Panc1 (cell line): ENCODE measurements around the gene CORO7. TPM values are rescaled to one million over a fixed set of nuclear protein-coding genes. Genes with fewer than 3 reads are reported as not detected.

Experiments
- ATAC-seq: fragments of 200-7000 bp; cut with Tn5 transposase; 2 replicates; pipeline ENCODE4 v1.9.1; 2020; ENCODE audit warnings: mild to moderate bottlenecking, moderate library complexity
- BruUV-seq: library from RNA; stranded (reverse); fragments of 400-500 nt; replicated peaks from 2 replicates; lab custom pipeline; 2021; lab: Mats Ljungman, UMichigan
- CTCF ChIA-PET: fragments of 300-600 bp; sonication (Branson Sonifier 250); formaldehyde crosslinking; loops from one replicate; lab custom pipeline; 2022; ENCODE audit warnings: antibody characterized with exemption; lab: Charles Lee
- POLR2A ChIA-PET: fragments of 300-600 bp; sonication (Branson Sonifier 250); formaldehyde crosslinking; loops from one replicate; lab custom pipeline; 2022; ENCODE audit warnings: antibody characterized with exemption; lab: Charles Lee
- DNase-seq: peaks from one replicate; pipeline ENCODE4 v3.0.0-alpha.2; 2010; ENCODE audit warnings: low read depth, low spot score
- H3K27ac ChIP-seq: 2 replicates; pipeline ENCODE4 v1.5.1; 2011; ENCODE audit warnings: mild to moderate bottlenecking, low read length, inconsistent platforms
- H3K27me3 ChIP-seq: fragments of 200-500 bp; sonication (Bioruptor generic); 2 replicates; pipeline ENCODE4 v1.6.0; 2014; ENCODE audit warnings: low read length, inconsistent platforms; ENCODE audit not compliant: control insufficient read depth, insufficient read depth
- H3K36me3 ChIP-seq: fragments of 200-500 bp; sonication (Bioruptor generic); 2 replicates; pipeline ENCODE4 v1.5.1; 2014; ENCODE audit warnings: inconsistent platforms, mild to moderate bottlenecking, low read length, moderate library complexity; ENCODE audit not compliant: control insufficient read depth, insufficient read depth
- H3K4me1 ChIP-seq: 2 replicates; pipeline ENCODE4 v1.5.1; 2011; ENCODE audit warnings: inconsistent platforms, mild to moderate bottlenecking, low read length, moderate library complexity; ENCODE audit not compliant: control insufficient read depth, insufficient read depth
- H3K4me3 ChIP-seq, 2 experiments: 2 replicates each; pipeline ENCODE4 v1.5.1; 2011 to 2012; ENCODE audit warnings: low read depth in 2 of 2, low read length in 2 of 2, mild to moderate bottlenecking in 2 of 2, inconsistent platforms in 1 of 2, moderate library complexity in 1 of 2
- H3K9me3 ChIP-seq: fragments of 200-500 bp; sonication (Bioruptor generic); 2 replicates; pipeline ENCODE4 v1.5.1; 2014; ENCODE audit warnings: low read depth, mild to moderate bottlenecking, inconsistent platforms, low read length, moderate library complexity; ENCODE audit not compliant: control insufficient read depth, insufficient read depth
- CTCF ChIP-seq: fragments of 450-650 bp; IDR thresholded peaks from 2 replicates; pipeline ENCODE4 v1.5.1; 2017; ENCODE audit warnings: mild to moderate bottlenecking
- POLR2AphosphoS5 ChIP-seq: IDR thresholded peaks from 2 replicates; pipeline ENCODE4 v1.6.1; 2012; ENCODE audit warnings: mild to moderate bottlenecking, low read depth, low read length, moderate library complexity
- SIN3A ChIP-seq: IDR thresholded peaks from 2 replicates; pipeline ENCODE4 v1.6.1; 2012; ENCODE audit warnings: low read depth, mild to moderate bottlenecking, low read length, moderate library complexity, borderline replicate concordance; ENCODE audit not compliant: insufficient read depth
- TCF7L2 ChIP-seq: IDR thresholded peaks from 2 replicates; pipeline ENCODE4 v1.6.1; 2011; ENCODE audit warnings: mild to moderate bottlenecking, low read depth, low read length, inconsistent platforms
- in situ Hi-C: cut with HindIII; loops from 2 replicates; pipeline ENCODE4 v1.10.0; 2016; ENCODE audit warnings: low sequenced_read_pairs, low pct_unique_long_range_greater_than_20kb
- intact Hi-C: fragments of 100-400 bp; cut with micrococcal nuclease; formaldehyde crosslinking; loops from one replicate; pipeline ENCODE4 v1.10.0; 2022; ENCODE audit not compliant: unreplicated experiment
- total RNA-seq: library from RNA; stranded (reverse); gene quantifications from one replicate; pipeline ENCODE4 v1.2.1, GENCODE V29; 2021; ENCODE audit not compliant: unreplicated experiment
- TF ChIP-seq, protein P1 (sequence below), 2 experiments: IDR thresholded peaks; 2 replicates each; pipeline ENCODE4 v1.6.1; 2011 to 2012; ENCODE audit warnings: low read depth in 2 of 2, control low read depth in 1 of 2, low read length in 1 of 2, mild to moderate bottlenecking in 1 of 2, moderate library complexity in 1 of 2; ENCODE audit not compliant: insufficient read depth in 1 of 2

CORO7 gene
- total RNA-seq, 1 experiment from 2014 or later, result 37.5 TPM

DNA sequence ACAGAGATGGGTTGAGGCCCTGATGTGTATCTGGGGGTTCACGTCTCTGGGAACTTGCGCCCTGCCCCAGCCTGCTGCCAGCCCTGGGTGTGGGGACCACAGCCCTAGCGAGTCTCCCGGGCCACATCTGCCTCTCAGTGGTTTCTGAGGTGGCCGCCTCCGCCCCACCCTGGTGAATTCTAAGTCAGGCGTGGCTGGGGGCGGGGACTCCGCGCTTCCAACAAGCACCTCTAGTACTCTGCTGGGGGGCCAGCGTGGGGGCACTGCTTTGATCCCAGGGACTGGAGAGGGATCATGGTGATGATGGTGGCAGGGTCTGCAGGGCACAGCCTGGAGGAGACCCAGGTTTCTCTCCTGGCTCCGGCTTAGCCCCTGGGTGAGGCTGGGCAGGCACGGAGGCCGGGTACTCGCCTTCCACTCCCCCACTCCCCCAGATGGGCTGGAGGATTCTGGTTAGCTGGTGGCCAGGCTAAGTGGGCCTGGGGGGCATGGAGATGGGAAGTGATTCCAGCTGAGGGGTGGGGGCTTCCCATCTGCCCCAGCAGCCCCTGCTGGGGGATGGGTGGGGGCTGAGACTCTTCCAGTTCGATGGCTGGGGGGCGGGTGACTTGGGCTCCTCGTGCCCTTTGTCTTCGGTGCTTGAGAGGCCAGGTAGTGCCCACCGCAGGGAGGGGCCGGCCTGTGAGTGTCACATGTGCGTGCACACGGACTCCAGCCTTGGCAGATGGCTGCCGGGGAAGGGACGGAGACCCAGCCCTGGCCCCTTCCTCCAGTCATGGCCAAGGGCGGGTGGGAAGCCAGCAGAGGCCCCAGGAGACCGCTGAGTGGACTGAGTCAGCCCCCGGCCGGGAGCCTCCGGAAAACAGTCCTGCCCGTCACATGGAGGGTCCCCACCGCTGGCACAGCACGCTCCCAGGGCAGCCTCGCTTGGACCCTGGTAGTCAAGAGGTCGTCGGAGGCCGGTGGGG lies 96.7 kb downstream of the CORO7 start:
- BruUV-seq, result no TSS peak
- Histone ChIP-seq H3K4me1 (peaks cover 70% of the 10 kb centered on the region), H3K4me3 (peak overlapping the region; percentile 88), H3K36me3 (no peaks in the 10 kb centered on the region; the same call in 1 of the 2 replicates), H3K27me3 (no peaks in the 10 kb centered on the region), H3K9me3 (no peaks in the 10 kb centered on the region), H3K27ac (peak overlapping the region; percentile 92)
- ATAC-seq (no peak), DNase-seq (no peak)
- POLR2A ChIA-PET, result no interaction called here
- in situ Hi-C loops (no loop called here), intact Hi-C loops (no loop called here)
- CTCF ChIA-PET, result no interaction called here
- no peak for TF ChIP-seq SIN3A
- TF ChIP-seq, protein P1, sequence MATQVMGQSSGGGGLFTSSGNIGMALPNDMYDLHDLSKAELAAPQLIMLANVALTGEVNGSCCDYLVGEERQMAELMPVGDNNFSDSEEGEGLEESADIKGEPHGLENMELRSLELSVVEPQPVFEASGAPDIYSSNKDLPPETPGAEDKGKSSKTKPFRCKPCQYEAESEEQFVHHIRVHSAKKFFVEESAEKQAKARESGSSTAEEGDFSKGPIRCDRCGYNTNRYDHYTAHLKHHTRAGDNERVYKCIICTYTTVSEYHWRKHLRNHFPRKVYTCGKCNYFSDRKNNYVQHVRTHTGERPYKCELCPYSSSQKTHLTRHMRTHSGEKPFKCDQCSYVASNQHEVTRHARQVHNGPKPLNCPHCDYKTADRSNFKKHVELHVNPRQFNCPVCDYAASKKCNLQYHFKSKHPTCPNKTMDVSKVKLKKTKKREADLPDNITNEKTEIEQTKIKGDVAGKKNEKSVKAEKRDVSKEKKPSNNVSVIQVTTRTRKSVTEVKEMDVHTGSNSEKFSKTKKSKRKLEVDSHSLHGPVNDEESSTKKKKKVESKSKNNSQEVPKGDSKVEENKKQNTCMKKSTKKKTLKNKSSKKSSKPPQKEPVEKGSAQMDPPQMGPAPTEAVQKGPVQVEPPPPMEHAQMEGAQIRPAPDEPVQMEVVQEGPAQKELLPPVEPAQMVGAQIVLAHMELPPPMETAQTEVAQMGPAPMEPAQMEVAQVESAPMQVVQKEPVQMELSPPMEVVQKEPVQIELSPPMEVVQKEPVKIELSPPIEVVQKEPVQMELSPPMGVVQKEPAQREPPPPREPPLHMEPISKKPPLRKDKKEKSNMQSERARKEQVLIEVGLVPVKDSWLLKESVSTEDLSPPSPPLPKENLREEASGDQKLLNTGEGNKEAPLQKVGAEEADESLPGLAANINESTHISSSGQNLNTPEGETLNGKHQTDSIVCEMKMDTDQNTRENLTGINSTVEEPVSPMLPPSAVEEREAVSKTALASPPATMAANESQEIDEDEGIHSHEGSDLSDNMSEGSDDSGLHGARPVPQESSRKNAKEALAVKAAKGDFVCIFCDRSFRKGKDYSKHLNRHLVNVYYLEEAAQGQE (IDR thresholded peaks at IDR 0.05; ENCODE audit: insufficient read depth in 1 of 2, low read depth in 2 of 2, low read length in 1 of 2), result no peak
- TF ChIP-seq CTCF, result no peak
- peak; percentile 42; the same call in 1 of the 2 replicates for TF ChIP-seq TCF7L2
- no peak for TF ChIP-seq POLR2AphosphoS5

GRCh38 chr16:4318967-4319366 lies 97.4 kb downstream of the CORO7 start:
- TF ChIP-seq, protein P1 (IDR thresholded peaks at IDR 0.05; ENCODE audit: insufficient read depth in 1 of 2, low read depth in 2 of 2, low read length in 1 of 2), result no peak
- TF ChIP-seq POLR2AphosphoS5, result no peak
- CTCF ChIA-PET, result no interaction called here
- Histone ChIP-seq H3K27me3 (no peaks in the 10 kb centered on the region), H3K4me3 (peak overlapping the region; percentile 88), H3K27ac (peak overlapping the region; percentile 92), H3K36me3 (no peaks in the 10 kb centered on the region; the same call in 1 of the 2 replicates), H3K4me1 (peaks cover 63% of the 10 kb centered on the region), H3K9me3 (no peaks in the 10 kb centered on the region)
- ATAC-seq (no peak), DNase-seq (no peak)
- POLR2A ChIA-PET, result no interaction called here
- intact Hi-C loops (no loop called here), in situ Hi-C loops (no loop called here)
- BruUV-seq, result no TSS peak
